ENCODE results near the gene PHYHD1.

The PHYHD1 gene

GRCh38 chr9:128901822-128902221, 19.0 kb upstream of the PHYHD1 start:
- no peak for DNase-seq

GRCh38 chr9:128902351-128903078, 18.3 kb upstream of the PHYHD1 start:
- DNase-seq, result peak; percentile 84

- no peak for DNase-seq
These were observed 17.7 kb upstream of the PHYHD1 start for GRCh38 chr9:128903079-128903461.

GRCh38 chr9:128903871-128904620, 16.7 kb upstream of the PHYHD1 start:
- no peak for DNase-seq

- no peak for DNase-seq
These were observed 14.8 kb upstream of the PHYHD1 start for GRCh38 chr9:128905964-128906363.

- no peak for DNase-seq
These were observed 14.0 kb upstream of the PHYHD1 start for GRCh38 chr9:128906741-128907140.

GRCh38 chr9:128908372-128908771, 12.4 kb upstream of the PHYHD1 start:
- DNase-seq, result no peak

GRCh38 chr9:128909859-128910258, 10.9 kb upstream of the PHYHD1 start:
- no peak for DNase-seq

- no peak for DNase-seq
These were observed 9.9 kb upstream of the PHYHD1 start for GRCh38 chr9:128910906-128911305.

- no peak for DNase-seq
These were observed 9.2 kb upstream of the PHYHD1 start for GRCh38 chr9:128911529-128912035.

- peak; percentile 29 for DNase-seq
These were observed 8.4 kb upstream of the PHYHD1 start for GRCh38 chr9:128912270-128912853.

- no peak for DNase-seq
These were observed 7.5 kb upstream of the PHYHD1 start for GRCh38 chr9:128913048-128913900.

GRCh38 chr9:128913995-128914772, 6.6 kb upstream of the PHYHD1 start:
- no peak for DNase-seq

GRCh38 chr9:128916204-128916603, 4.6 kb upstream of the PHYHD1 start:
- DNase-seq, result no peak

GRCh38 chr9:128916745-128917144, 4.0 kb upstream of the PHYHD1 start:
- no peak for DNase-seq

GRCh38 chr9:128917151-128917849, 3.5 kb upstream of the PHYHD1 start:
- no peak for DNase-seq

GRCh38 chr9:128918921-128919320, 1.9 kb upstream of the PHYHD1 start:
- DNase-seq, result no peak

GRCh38 chr9:128919402-128920089, 1.2 kb upstream of the PHYHD1 start:
- DNase-seq, result no peak

- DNase-seq, result peak; percentile 34
These were observed 1.3 kb downstream of the PHYHD1 start for GRCh38 chr9:128921881-128922763.

- no peak for DNase-seq
These were observed 2.7 kb downstream of the PHYHD1 start for GRCh38 chr9:128923493-128923883.

Measured in activated naive CD4-positive, alpha-beta T cell treated with anti-CD3 and anti-CD28 coated beads, Interleukin-2, amount 50 U/mL, for 16 hours (primary cell).